Karpas-422 (cell line): ENCODE measurements around the gene ZNF516. TPM values are rescaled to one million over a fixed set of nuclear protein-coding genes. Genes with fewer than 3 reads are reported as not detected.
A peak's percentile ranks its signal among the peaks of the same experiment; 100 is the strongest.

ENCODE experiments used
- DNase-seq: peaks from one replicate; pipeline ENCODE4 v3.0.0-alpha.2; 2015
- H2AFZ ChIP-seq: fragments of 200-600 bp; sonication (generic); 2 replicates; pipeline ENCODE4 v1.6.1; 2014; ENCODE audit warnings: antibody characterized with exemption, low read length, mixed read lengths
- H3K27ac ChIP-seq: fragments of 200-600 bp; sonication (generic); 2 replicates; pipeline ENCODE4 v1.5.1; 2014; ENCODE audit warnings: mild to moderate bottlenecking, low read length, moderate library complexity
- H3K27me3 ChIP-seq: fragments of 200-600 bp; sonication (generic); 2 replicates; pipeline ENCODE4 v1.6.1; 2014; ENCODE audit warnings: low read length, mixed read lengths
- H3K36me3 ChIP-seq: fragments of 200-600 bp; sonication (generic); 2 replicates; pipeline ENCODE4 v1.6.1; 2014; ENCODE audit warnings: low read length, mixed read lengths; ENCODE audit not compliant: insufficient read depth
- H3K4me1 ChIP-seq: fragments of 200-600 bp; sonication (generic); 2 replicates; pipeline ENCODE4 v1.6.1; 2014; ENCODE audit warnings: mild to moderate bottlenecking, low read length, mixed read lengths
- H3K4me2 ChIP-seq: fragments of 200-600 bp; sonication (generic); 2 replicates; pipeline ENCODE4 v1.6.1; 2014; ENCODE audit warnings: low read length, low read depth, mild to moderate bottlenecking; ENCODE audit not compliant: poor library complexity, severe bottlenecking
- H3K4me3 ChIP-seq: fragments of 200-600 bp; sonication (generic); 2 replicates; pipeline ENCODE4 v1.5.1; 2014; ENCODE audit warnings: mild to moderate bottlenecking, antibody characterized with exemption, low read length, mixed read lengths
- H3K79me2 ChIP-seq: fragments of 200-600 bp; sonication (generic); 2 replicates; pipeline ENCODE4 v1.6.1; 2014; ENCODE audit warnings: mild to moderate bottlenecking, low read length, mixed read lengths
- H3K9ac ChIP-seq: fragments of 200-600 bp; sonication (generic); 2 replicates; pipeline ENCODE4 v1.6.0; 2014; ENCODE audit warnings: low read length
- H3K9me2 ChIP-seq: fragments of 200-600 bp; sonication (generic), shearing (Covaris generic); replicated peaks from 2 replicates; pipeline ENCODE4 v1.6.0; 2014; ENCODE audit warnings: mild to moderate bottlenecking, low read length, moderate library complexity; ENCODE audit not compliant: insufficient read depth
- H3K9me3 ChIP-seq: fragments of 300-700, 200-600 bp; sonication (generic); 2 replicates; pipeline ENCODE4 v1.6.1; 2014; ENCODE audit warnings: low read length, mixed read lengths
- H4K20me1 ChIP-seq: fragments of 200-600 bp; sonication (generic); 2 replicates; pipeline ENCODE4 v1.6.1; 2014; ENCODE audit warnings: mild to moderate bottlenecking, antibody characterized with exemption, low read length, low read depth; ENCODE audit not compliant: insufficient read depth
- total RNA-seq: library from RNA; depleted of rRNA; stranded (reverse); fragments of >200 nt; shearing (Covaris generic); gene quantifications from 2 replicates; pipeline ENCODE4 v1.2.3, GENCODE V29; 2014; ENCODE audit warnings: low replicate concordance

ZNF516 gene
- total RNA-seq, 1 experiment from 2014 or later, result 41.0 TPM

DNA sequence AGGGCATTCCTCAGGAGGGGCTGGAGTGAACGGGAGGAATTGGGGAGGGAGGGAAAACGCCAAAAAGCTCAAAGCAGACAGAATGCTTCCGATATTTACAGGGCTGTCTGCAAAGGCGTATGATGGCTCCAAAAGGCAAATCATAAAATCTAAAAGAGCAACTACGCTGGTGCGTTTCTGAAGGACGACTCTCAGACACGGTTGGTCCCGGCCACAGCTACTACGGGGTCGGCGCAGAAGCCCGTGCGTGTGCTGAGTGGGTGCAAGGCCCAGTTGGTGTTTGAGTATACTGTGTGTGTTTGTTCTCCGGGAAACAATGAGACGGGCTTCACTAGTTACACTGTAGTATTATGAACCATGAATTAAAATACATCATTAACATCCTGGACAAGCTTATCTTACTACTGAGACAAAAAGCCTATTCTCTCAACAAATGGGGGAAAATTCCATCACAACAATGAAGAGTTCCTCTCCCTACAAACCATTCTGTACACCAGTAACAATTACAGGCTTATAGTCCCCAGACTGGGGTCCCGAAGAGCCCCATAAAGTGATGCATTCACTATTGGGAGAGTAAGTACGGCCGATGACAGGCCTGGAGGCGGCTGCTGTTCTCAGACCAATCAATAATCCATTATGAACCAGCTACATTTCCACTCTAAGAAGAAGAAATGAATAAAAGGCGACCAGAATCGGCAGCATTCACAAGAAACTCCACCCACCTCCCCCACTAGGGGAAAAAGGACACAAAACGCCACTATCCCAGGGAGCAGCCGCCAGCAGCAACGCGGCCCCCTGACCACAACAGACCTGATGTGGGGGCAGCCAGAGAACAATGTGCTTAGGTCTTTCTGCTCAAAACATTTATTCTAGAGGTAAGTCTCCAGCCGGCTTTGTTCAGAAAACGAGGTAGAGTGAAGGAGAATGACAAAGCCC lies 43.4 kb downstream of the ZNF516 start:
- Histone ChIP-seq H3K9me2 (no peaks in the 10 kb centered on the region), H3K9ac (peak overlapping the region; percentile 75), H3K27ac (peak overlapping the region; percentile 60), H3K4me3 (peak overlapping the region; percentile 70), H4K20me1 (peaks cover 47% of the 10 kb centered on the region), H3K4me1 (peaks cover 96% of the 10 kb centered on the region), H3K4me2 (peak overlapping the region; percentile 88), H3K79me2 (peaks cover 100% of the 10 kb centered on the region), H2AFZ (0 out of 2 replicates have a peak overlapping the region, but pooled peaks have one; percentile 37), H3K36me3 (no peaks in the 10 kb centered on the region), H3K9me3 (no peaks in the 10 kb centered on the region), H3K27me3 (no peaks in the 10 kb centered on the region)
- peak; percentile 67 for DNase-seq

DNA sequence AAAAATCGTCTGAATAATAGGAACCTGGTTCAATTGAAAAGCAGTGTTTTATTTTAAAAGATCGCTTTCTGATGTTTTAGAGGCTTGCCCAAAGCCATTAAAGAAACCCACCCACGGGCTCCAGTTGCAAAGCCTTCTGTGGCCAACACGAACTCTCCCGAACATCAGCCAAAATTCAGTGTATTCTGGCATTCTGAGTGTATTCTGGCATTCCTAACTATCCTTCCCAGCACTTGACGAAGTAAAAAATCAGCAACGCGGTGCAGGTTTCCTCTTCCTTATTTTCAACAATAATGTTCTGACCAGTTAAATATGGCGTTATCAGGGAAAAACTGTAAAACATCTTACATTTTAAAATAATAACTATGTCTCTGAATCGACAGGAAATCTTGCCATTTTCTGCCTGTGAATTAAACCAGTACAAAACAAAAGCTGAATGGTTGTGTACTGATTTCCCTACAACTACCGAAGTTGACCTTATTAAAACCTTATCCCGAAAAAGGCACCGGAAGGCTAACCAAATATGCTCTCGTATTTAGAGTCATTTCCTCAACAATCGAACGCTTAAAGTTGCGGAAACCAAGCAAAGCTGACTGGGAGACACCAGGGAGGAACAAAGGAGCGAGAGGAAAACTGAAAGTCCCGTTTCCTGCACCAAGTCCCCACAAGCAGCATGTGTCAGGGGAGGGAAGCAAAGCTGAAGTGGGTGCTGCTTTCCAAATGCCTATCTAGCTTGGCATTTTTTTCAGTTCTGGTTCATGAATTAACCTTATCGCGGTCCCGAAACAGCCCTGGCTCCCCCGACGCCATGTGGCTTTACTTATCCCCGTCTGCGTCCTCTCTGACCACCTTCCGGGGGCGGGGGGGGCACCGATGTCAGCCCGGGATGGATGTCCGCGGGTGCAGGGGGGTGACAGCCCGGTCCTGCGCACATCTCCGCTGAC lies 44.3 kb downstream of the ZNF516 start:
- Histone ChIP-seq H3K36me3 (no peaks in the 10 kb centered on the region), H3K9me2 (no peaks in the 10 kb centered on the region), H2AFZ (0 out of 2 replicates have a peak overlapping the region, but pooled peaks have one; percentile 37), H3K79me2 (peaks cover 100% of the 10 kb centered on the region), H3K9me3 (no peaks in the 10 kb centered on the region), H3K27me3 (no peaks in the 10 kb centered on the region), H3K4me2 (peak overlapping the region; percentile 88), H3K27ac (peak overlapping the region; percentile 60), H4K20me1 (peaks cover 47% of the 10 kb centered on the region), H3K4me3 (peak overlapping the region; percentile 70), H3K4me1 (peaks cover 96% of the 10 kb centered on the region), H3K9ac (peak overlapping the region; percentile 75)
- DNase-seq, result peak; percentile 64

DNA sequence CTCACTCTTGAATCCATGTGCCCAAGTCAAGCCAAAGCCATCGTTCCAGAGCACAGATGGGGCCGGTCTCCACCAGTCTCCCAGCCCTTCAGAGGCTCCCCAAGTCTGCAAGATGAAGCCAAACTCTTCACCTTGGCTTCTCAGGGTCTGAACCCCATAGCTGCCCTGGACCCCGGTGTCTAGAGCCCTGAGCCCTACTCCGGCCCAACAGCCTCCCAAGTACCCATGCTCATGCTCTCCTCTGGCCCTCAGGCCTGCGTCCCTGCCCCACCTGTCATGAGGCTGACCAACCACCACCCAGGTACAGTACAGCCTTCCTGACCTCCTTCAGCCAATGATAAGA lies 46.0 kb downstream of the ZNF516 start:
- no peak for DNase-seq
- no peaks in the 10 kb centered on the region for H3K9me3 ChIP-seq
- no peaks in the 10 kb centered on the region for H3K27me3 ChIP-seq
- H3K9ac ChIP-seq, result no peak overlapping the region
- H3K9me2 ChIP-seq, result no peaks in the 10 kb centered on the region
- H3K4me1 ChIP-seq, result peaks cover 84% of the 10 kb centered on the region
- peaks cover 100% of the 10 kb centered on the region for H3K79me2 ChIP-seq
- H3K4me2 ChIP-seq, result no peak overlapping the region
- no peak overlapping the region for H3K4me3 ChIP-seq
- no peak overlapping the region for H2AFZ ChIP-seq
- no peak overlapping the region for H3K27ac ChIP-seq
- peaks cover 46% of the 10 kb centered on the region for H4K20me1 ChIP-seq
- H3K36me3 ChIP-seq, result peaks cover 3% of the 10 kb centered on the region; the same call in 1 of the 2 replicates

DNA sequence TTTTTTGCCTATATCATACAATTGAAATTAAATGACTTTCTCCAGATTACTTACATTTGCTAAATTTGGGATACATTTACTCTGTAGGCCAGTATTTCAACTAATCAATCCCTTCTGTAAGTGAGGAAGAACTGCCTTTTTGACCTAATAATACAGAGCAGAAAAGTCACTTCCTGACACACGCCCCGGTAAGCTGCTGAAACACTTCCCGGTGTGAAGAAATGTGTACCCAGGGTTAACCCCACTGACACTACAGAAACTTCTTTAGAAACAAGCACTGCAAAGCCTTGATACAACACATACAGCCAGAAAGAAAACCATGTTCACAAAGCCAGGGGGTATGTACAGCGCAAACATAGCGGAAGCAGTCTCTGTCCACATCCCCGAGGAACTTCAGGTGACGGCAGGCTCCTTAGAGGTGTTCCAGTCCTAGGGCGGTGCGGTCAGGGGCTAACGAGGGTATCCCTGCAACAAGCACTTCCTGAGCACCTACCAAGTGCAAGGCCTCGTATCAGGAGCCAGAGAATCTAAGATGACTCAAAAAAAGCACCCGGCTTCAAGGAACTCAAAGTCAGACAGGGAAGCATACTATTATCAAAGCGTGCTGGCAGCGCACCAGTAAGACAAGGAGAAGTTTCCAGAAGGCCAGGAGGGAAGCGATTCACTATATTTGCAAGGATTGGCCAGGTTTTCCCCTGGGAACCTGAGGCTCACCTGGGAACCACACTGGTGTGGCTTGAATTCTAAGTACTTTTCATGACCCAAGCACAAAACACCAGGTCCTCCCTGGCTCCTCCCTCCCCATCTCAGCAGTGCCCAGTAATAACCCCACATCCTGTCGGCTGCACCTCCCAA lies 46.6 kb downstream of the ZNF516 start:
- Histone ChIP-seq H4K20me1 (peaks cover 48% of the 10 kb centered on the region), H3K36me3 (peaks cover 6% of the 10 kb centered on the region; the same call in 1 of the 2 replicates), H3K4me2 (no peak overlapping the region), H3K9ac (no peak overlapping the region), H3K9me2 (no peaks in the 10 kb centered on the region), H3K4me3 (no peak overlapping the region), H3K27me3 (no peaks in the 10 kb centered on the region), H3K9me3 (no peaks in the 10 kb centered on the region), H2AFZ (no peak overlapping the region), H3K79me2 (peaks cover 100% of the 10 kb centered on the region), H3K27ac (no peak overlapping the region), H3K4me1 (peaks cover 79% of the 10 kb centered on the region)
- DNase-seq, result no peak

DNA sequence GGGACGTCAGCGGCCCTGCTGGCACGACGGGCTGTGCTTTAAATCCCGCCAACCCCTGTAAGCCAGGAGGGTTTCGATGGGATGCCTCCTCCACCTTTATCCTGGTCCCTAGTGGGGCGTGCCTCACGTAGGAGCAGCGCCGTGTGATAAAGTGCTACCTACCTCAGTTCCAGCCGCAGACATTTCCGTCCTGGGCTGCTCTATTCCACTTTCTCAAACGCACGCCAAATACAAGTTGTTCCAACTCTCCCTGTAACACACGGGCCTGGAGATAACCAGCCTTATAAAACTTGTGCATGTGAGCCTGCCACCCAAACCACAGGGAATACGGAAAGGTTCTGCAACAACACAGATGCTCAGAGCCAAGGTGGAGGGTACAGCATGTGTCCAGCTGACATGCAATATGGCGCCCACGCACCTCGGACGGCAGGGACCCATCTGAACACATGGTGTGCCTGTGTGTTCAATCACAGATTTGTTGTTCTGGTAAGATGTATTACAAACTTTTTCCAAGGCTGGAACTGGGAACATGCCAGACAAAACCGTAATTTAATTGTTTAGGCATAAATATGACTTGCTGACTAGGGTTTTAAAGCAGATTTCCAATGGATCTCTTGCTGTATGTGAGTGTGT lies 47.7 kb downstream of the ZNF516 start:
- Histone ChIP-seq H3K36me3 (peaks cover 12% of the 10 kb centered on the region; the same call in 1 of the 2 replicates), H3K9ac (no peak overlapping the region), H3K27me3 (no peaks in the 10 kb centered on the region), H3K4me1 (peaks cover 67% of the 10 kb centered on the region), H3K9me2 (no peaks in the 10 kb centered on the region), H3K9me3 (no peaks in the 10 kb centered on the region), H3K27ac (no peak overlapping the region), H4K20me1 (peaks cover 55% of the 10 kb centered on the region), H3K4me2 (no peak overlapping the region), H3K79me2 (peaks cover 97% of the 10 kb centered on the region), H2AFZ (no peak overlapping the region), H3K4me3 (no peak overlapping the region)
- DNase-seq, result no peak

DNA sequence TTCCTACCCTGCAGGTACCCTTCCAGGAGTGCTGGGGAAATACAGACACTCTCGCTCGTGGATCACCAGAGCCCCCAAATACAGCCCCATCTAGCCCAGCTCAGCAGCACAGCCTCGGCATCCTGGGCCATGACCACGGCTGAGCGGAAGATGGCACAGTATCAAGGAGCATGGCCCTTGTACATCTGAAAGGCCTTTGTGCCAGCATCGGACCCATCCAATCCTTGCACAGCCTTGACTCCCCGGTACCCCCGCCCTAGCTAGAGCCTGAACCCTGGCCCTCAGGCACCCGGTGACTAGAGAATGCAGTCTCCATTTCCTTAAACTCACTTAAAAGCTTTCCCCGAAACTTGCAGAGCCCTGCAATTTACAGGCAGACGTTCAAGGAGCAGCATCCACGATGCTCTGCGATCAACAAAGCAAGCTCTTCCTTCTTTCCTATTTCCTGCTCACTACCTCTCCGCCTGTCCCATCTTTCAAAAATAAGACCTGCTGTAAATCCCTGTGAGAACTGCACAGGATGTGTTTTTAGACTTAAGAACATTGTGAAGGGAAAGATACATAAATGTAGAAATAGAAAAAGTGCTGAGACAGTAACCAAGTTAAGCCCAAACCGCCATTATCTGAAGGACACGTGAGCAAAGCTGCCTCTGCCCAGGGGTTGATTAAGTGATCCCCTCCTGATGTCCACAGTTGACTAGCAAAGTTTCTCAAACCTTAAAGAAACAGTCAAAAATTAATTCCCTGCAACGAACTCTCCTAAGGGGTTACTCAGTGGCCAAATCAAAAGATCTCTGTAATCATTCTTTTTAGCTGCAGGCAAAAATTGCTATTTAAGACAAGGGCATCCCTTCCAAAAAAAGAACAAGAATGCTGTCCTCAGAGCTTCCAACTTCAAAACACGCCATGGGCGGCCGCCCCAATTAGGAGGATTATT lies 48.5 kb downstream of the ZNF516 start:
- no peak for DNase-seq
- peaks cover 60% of the 10 kb centered on the region for H3K4me1 ChIP-seq
- H3K9ac ChIP-seq, result no peak overlapping the region
- H3K9me3 ChIP-seq, result no peaks in the 10 kb centered on the region
- H3K79me2 ChIP-seq, result peaks cover 96% of the 10 kb centered on the region
- no peaks in the 10 kb centered on the region for H3K27me3 ChIP-seq
- H3K36me3 ChIP-seq, result peaks cover 14% of the 10 kb centered on the region; the same call in 1 of the 2 replicates
- no peak overlapping the region for H3K4me3 ChIP-seq
- H3K27ac ChIP-seq, result no peak overlapping the region
- H2AFZ ChIP-seq, result no peak overlapping the region
- no peaks in the 10 kb centered on the region for H3K9me2 ChIP-seq
- no peak overlapping the region for H3K4me2 ChIP-seq
- peaks cover 51% of the 10 kb centered on the region for H4K20me1 ChIP-seq
